ENCODE measurements around the gene ANO10.
A peak's percentile ranks its signal among the peaks of the same experiment; 100 is the strongest.
"Not testable (repeated sequence)": the region's sequence is repeated elsewhere in the genome, so short reads cannot be mapped to it uniquely, and the experiment has no call there.

ANO10 gene

GRCh38 chr3:43581343-43581742 is 40.5 kb downstream of the ANO10 start:
- Histone ChIP-seq H3K9me3 (no peaks in the 10 kb centered on the region), H3K27me3 (ENCODE audit: low read depth) (no peaks in the 10 kb centered on the region), H3K4me3 (no peak overlapping the region), H3K4me1 (no peaks in the 10 kb centered on the region), H3K36me3 (replicated peaks) (no peaks in the 10 kb centered on the region)
- in situ Hi-C loops (cut with MboI; ENCODE audit: low sequenced_read_pairs) = no loop called here
- no peak for DNase-seq (ENCODE audit: low spot score in 2 of 2)

DNA sequence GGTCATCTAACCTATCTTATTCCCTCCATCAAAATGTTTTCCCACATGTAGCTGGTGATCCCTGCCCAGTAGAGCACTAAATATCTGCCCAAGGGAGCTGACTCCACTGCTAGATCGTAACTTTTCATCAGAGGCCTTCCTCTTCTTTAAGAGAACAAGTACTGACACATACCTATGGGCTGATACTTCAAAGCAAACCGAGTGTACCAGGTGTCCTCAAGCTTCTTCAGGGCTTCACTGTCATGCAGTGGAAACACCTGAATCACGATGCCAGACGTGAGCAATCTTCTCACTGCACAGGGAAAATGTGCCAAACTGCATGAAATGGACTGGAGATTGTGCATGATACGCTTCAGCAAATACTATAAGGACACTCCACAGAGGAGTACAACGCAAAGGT is 41.6 kb downstream of the ANO10 start:
- Histone ChIP-seq H3K27me3 (ENCODE audit: low read depth) (no peaks in the 10 kb centered on the region), H3K4me1 (no peaks in the 10 kb centered on the region), H3K4me3 (no peak overlapping the region), H3K9me3 (no peaks in the 10 kb centered on the region), H3K36me3 (replicated peaks) (no peaks in the 10 kb centered on the region)
- no peak for DNase-seq (ENCODE audit: low spot score in 2 of 2)
- in situ Hi-C loops (cut with MboI; ENCODE audit: low sequenced_read_pairs) = no loop called here

DNA sequence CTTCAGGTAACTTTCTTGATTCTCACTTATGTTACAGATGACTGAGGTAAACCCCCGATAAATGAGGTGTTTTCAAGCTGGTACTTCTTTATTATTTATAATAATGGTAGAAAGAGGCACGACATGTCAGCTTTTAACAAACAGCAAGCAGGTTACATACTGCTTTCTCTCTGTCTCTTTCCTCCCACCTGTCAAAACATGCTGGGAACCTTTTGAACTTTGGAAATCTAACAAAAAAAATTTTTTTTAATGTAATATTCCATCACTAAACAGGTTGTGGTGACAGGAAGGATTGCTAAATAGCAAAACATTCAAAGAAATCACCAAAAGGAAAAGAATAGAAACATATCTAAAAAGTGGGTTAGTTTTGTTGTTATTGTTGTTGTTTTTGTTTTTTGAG is 48.2 kb downstream of the ANO10 start:
- no peak for DNase-seq (ENCODE audit: low spot score in 2 of 2)
- Histone ChIP-seq H3K9me3 (no peaks in the 10 kb centered on the region), H3K4me3 (no peak overlapping the region), H3K4me1 (no peaks in the 10 kb centered on the region), H3K36me3 (replicated peaks) (no peaks in the 10 kb centered on the region), H3K27me3 (ENCODE audit: low read depth) (no peaks in the 10 kb centered on the region)
- in situ Hi-C loops (cut with MboI; ENCODE audit: low sequenced_read_pairs) = no loop called here

- H3K36me3 ChIP-seq (replicated peaks); DNase-seq (ENCODE audit: low spot score in 2 of 2); H3K4me1 ChIP-seq; H3K27me3 ChIP-seq (ENCODE audit: low read depth); H3K4me3 ChIP-seq; in situ Hi-C loops (cut with MboI; ENCODE audit: low sequenced_read_pairs); H3K9me3 ChIP-seq: not testable (repeated sequence)
Measured at GRCh38 chr3:43565661-43566341, 56.0 kb downstream of the ANO10 start.

GRCh38 chr3:43559961-43560360 is 61.9 kb downstream of the ANO10 start:
- in situ Hi-C loops (cut with MboI; ENCODE audit: low sequenced_read_pairs) = no loop called here
- no peaks in the 10 kb centered on the region for H3K4me1 ChIP-seq
- no peak for DNase-seq (ENCODE audit: low spot score in 2 of 2)
- no peak overlapping the region for H3K4me3 ChIP-seq
- peaks cover 3% of the 10 kb centered on the region; the same call in 1 of the 2 replicates for H3K36me3 ChIP-seq (replicated peaks)
- no peaks in the 10 kb centered on the region for H3K27me3 ChIP-seq (ENCODE audit: low read depth)
- no peaks in the 10 kb centered on the region for H3K9me3 ChIP-seq

GRCh38 chr3:43558171-43558570 is 63.6 kb downstream of the ANO10 start:
- in situ Hi-C loops (cut with MboI; ENCODE audit: low sequenced_read_pairs) = no loop called here
- DNase-seq (ENCODE audit: low spot score in 2 of 2) = no peak
- H3K4me3 ChIP-seq = no peak overlapping the region
- no peaks in the 10 kb centered on the region for H3K9me3 ChIP-seq
- H3K27me3 ChIP-seq (ENCODE audit: low read depth) = no peaks in the 10 kb centered on the region
- H3K4me1 ChIP-seq = no peaks in the 10 kb centered on the region
- H3K36me3 ChIP-seq (replicated peaks) = peaks cover 3% of the 10 kb centered on the region; the same call in 1 of the 2 replicates

GRCh38 chr3:43549626-43550290 is 72.1 kb downstream of the ANO10 start:
- Histone ChIP-seq H3K9me3 (no peaks in the 10 kb centered on the region), H3K27me3 (ENCODE audit: low read depth) (no peaks in the 10 kb centered on the region), H3K4me1 (0 out of 2 replicates have a peak, but pooled peaks cover 2% of the 10 kb centered on the region), H3K4me3 (no peak overlapping the region), H3K36me3 (replicated peaks) (no peaks in the 10 kb centered on the region; the same call in none of the 2 replicates)
- no peak for DNase-seq (ENCODE audit: low spot score in 2 of 2)
- in situ Hi-C loops (cut with MboI; ENCODE audit: low sequenced_read_pairs) = loop anchor here (10.0 kb wide), 1 partner anchor 645 kb away; no protein-coding TSS in a partner anchor

DNA sequence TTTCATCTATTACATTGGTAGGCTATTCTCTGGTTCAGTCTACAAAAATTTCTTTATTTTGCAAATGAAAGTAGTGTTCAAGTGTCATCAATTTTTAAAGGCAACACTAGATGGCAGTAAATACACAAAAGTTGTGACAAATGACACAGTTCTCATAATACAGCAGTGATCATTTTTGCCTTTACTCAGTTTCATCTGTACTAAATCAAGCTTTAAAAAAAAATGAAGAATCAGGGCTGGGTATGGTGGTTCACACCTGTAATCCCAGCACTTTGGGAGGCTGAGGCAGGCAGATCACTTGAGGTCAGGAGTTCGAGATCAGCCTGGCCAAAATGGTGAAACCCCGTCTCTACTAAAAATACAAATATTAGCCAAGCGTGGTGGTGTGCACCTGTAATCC is 77.5 kb downstream of the ANO10 start:
- H3K9me3 ChIP-seq; H3K4me1 ChIP-seq; H3K27me3 ChIP-seq (ENCODE audit: low read depth); H3K4me3 ChIP-seq; H3K36me3 ChIP-seq (replicated peaks): not testable (repeated sequence)
- in situ Hi-C loops (cut with MboI; ENCODE audit: low sequenced_read_pairs) = loop anchor here (10.0 kb wide), 1 partner anchor 651 kb away; no protein-coding TSS in a partner anchor
- DNase-seq (ENCODE audit: low spot score in 2 of 2) = peak in 1 of 2 experiments; percentile 65

- Histone ChIP-seq H3K36me3 (replicated peaks) (no peaks in the 10 kb centered on the region), H3K4me3 (no peak overlapping the region), H3K27me3 (ENCODE audit: low read depth) (no peaks in the 10 kb centered on the region), H3K4me1 (no peaks in the 10 kb centered on the region; the same call in 1 of the 2 replicates), H3K9me3 (no peaks in the 10 kb centered on the region)
- DNase-seq (ENCODE audit: low spot score in 2 of 2) = no peak
- in situ Hi-C loops (cut with MboI; ENCODE audit: low sequenced_read_pairs) = loop anchor here (10.0 kb wide), 1 partner anchor 652 kb away; no protein-coding TSS in a partner anchor
Measured at GRCh38 chr3:43542328-43543043, 79.3 kb downstream of the ANO10 start.

DNA sequence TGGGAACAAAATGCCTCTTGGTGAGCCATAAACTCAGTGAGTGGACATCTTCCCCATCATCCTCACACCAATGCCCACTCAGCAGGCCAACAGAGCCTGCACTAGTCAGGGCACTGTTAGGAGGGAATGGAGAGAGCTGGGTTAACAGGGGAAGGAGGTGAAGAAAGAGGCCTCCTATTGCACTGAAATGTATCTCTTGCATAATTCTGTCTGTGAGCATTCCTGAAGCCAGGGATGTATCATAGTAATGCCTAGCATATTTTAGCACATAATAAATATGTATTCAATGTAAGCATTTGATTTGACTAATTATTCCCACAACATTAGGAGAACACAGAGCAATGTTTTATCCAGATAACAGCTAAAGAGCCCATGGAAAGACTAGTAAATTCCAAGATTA is 81.2 kb downstream of the ANO10 start:
- in situ Hi-C loops (cut with MboI; ENCODE audit: low sequenced_read_pairs) = loop anchor here (10.0 kb wide), 1 partner anchor 654 kb away; no protein-coding TSS in a partner anchor
- Histone ChIP-seq H3K27me3 (ENCODE audit: low read depth) (no peaks in the 10 kb centered on the region), H3K4me1 (no peaks in the 10 kb centered on the region; the same call in 1 of the 2 replicates), H3K9me3 (no peaks in the 10 kb centered on the region), H3K36me3 (replicated peaks) (no peaks in the 10 kb centered on the region), H3K4me3 (no peak overlapping the region)
- DNase-seq (ENCODE audit: low spot score in 2 of 2) = no peak

GRCh38 chr3:43539321-43539720 is 82.5 kb downstream of the ANO10 start:
- in situ Hi-C loops (cut with MboI; ENCODE audit: low sequenced_read_pairs) = no loop called here
- Histone ChIP-seq H3K4me3 (no peak overlapping the region), H3K9me3 (no peaks in the 10 kb centered on the region), H3K36me3 (replicated peaks) (no peaks in the 10 kb centered on the region), H3K4me1 (no peaks in the 10 kb centered on the region; the same call in 1 of the 2 replicates), H3K27me3 (ENCODE audit: low read depth) (no peaks in the 10 kb centered on the region)
- no peak for DNase-seq (ENCODE audit: low spot score in 2 of 2)

DNA sequence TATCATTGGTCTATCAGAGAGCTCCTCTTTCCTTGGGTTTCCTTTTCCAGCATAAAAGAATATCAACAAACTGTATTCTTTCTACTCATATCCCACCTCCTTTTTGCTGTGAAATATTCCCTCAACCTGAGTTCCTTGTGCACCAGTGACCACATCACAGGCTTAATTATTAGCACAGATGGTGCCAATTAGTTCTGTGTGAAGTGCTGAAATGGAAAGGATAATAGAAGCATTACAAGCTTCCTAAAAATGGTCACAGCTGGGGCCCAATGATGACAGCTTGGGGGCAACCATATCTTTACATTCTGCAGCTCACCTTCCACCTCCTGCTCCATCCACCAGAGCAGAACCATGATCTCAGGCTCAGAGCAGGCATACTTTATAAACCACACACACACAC is 84.6 kb downstream of the ANO10 start:
- in situ Hi-C loops (cut with MboI; ENCODE audit: low sequenced_read_pairs) = no loop called here
- Histone ChIP-seq H3K4me1 (no peaks in the 10 kb centered on the region; the same call in none of the 2 replicates), H3K4me3 (no peak overlapping the region), H3K9me3 (no peaks in the 10 kb centered on the region), H3K27me3 (ENCODE audit: low read depth) (no peaks in the 10 kb centered on the region), H3K36me3 (replicated peaks) (no peaks in the 10 kb centered on the region)
- DNase-seq (ENCODE audit: low spot score in 2 of 2) = no peak

- in situ Hi-C loops (cut with MboI; ENCODE audit: low sequenced_read_pairs) = no loop called here
- H3K27me3 ChIP-seq (ENCODE audit: low read depth) = no peaks in the 10 kb centered on the region
Measured at GRCh38 chr3:43534675-43535074, 87.1 kb downstream of the ANO10 start.

DNA sequence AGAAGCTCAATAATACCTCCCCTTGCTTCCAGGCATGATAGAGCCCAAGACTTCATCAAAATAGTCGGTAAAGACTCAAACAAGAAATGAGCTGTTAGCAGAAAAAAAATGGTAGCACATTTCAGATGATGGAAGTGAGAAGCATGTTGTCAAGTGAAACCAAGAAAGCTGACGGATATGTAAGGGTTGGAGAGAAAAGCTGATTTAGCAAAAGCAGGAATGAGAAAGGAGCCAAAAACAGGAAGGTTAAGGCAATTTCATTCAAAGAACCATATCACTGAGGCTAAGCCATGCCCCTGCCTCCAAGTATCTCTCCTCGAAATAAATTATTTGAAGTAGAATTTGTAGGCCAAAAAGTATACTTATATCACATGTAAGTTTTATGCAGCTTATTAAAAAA is 88.8 kb downstream of the ANO10 start:
- in situ Hi-C loops (cut with MboI; ENCODE audit: low sequenced_read_pairs) = no loop called here
- H3K4me3 ChIP-seq = no peak overlapping the region

More at GRCh38 chr3:43534675-43535074, 87.1 kb downstream of the ANO10 start:
- H3K4me3 ChIP-seq = no peak overlapping the region
- no peak for DNase-seq (ENCODE audit: low spot score in 2 of 2)
- H3K36me3 ChIP-seq (replicated peaks) = no peaks in the 10 kb centered on the region
- no peaks in the 10 kb centered on the region; the same call in 1 of the 2 replicates for H3K4me1 ChIP-seq
- H3K9me3 ChIP-seq = no peaks in the 10 kb centered on the region

More for the DNA sequence above, 88.8 kb downstream of the ANO10 start:
- no peaks in the 10 kb centered on the region for H3K27me3 ChIP-seq (ENCODE audit: low read depth)
- H3K9me3 ChIP-seq = no peaks in the 10 kb centered on the region
- DNase-seq (ENCODE audit: low spot score in 2 of 2) = no peak
- H3K36me3 ChIP-seq (replicated peaks) = no peaks in the 10 kb centered on the region
- H3K4me1 ChIP-seq = no peaks in the 10 kb centered on the region; the same call in 1 of the 2 replicates

All from HAP-1 (cell line).